Measurements from ENCODE around the gene ARHGAP15.
A peak's percentile ranks its signal among the peaks of the same experiment; 100 is the strongest.

The ARHGAP15 gene

GRCh38 chr2:143601828-143602227 is 472.6 kb downstream of the ARHGAP15 start:
- no peak for TF ChIP-seq CTCF (IDR thresholded peaks at IDR 0.05; ENCODE audit: low read depth, low read length)
- DNase-seq (ENCODE audit: low read depth in 2 of 2): no peak
- no peak overlapping the region for H3K4me3 ChIP-seq (replicated peaks in 1 of 2; ENCODE audit: low read depth in 2 of 2, low read length in 2 of 2)

GRCh38 chr2:143603035-143603655 is 473.9 kb downstream of the ARHGAP15 start:
- TF ChIP-seq CTCF (IDR thresholded peaks at IDR 0.05; ENCODE audit: low read depth, low read length): no peak
- no peak for DNase-seq (ENCODE audit: low read depth in 2 of 2)
- no peak overlapping the region for H3K4me3 ChIP-seq (replicated peaks in 1 of 2; ENCODE audit: low read depth in 2 of 2, low read length in 2 of 2)

GRCh38 chr2:143603846-143604565 is 474.8 kb downstream of the ARHGAP15 start:
- no peak for TF ChIP-seq CTCF (IDR thresholded peaks at IDR 0.05; ENCODE audit: low read depth, low read length)
- no peak overlapping the region for H3K4me3 ChIP-seq (replicated peaks in 1 of 2; ENCODE audit: low read depth in 2 of 2, low read length in 2 of 2)
- DNase-seq (ENCODE audit: low read depth in 2 of 2): peak in 1 of 2 donors; percentile 19

GRCh38 chr2:143604566-143604959 is 475.3 kb downstream of the ARHGAP15 start:
- no peak for TF ChIP-seq CTCF (IDR thresholded peaks at IDR 0.05; ENCODE audit: low read depth, low read length)
- no peak for DNase-seq (ENCODE audit: low read depth in 2 of 2)
- H3K4me3 ChIP-seq (replicated peaks in 1 of 2; ENCODE audit: low read depth in 2 of 2, low read length in 2 of 2): no peak overlapping the region

GRCh38 chr2:143607231-143608062 is 478.2 kb downstream of the ARHGAP15 start:
- TF ChIP-seq CTCF (IDR thresholded peaks at IDR 0.05; ENCODE audit: low read depth, low read length): no peak
- DNase-seq (ENCODE audit: low read depth in 2 of 2): peak in 1 of 2 donors; percentile 12
- H3K4me3 ChIP-seq (replicated peaks in 1 of 2; ENCODE audit: low read depth in 2 of 2, low read length in 2 of 2): no peak overlapping the region

GRCh38 chr2:143608063-143608423 is 478.8 kb downstream of the ARHGAP15 start:
- H3K4me3 ChIP-seq (replicated peaks in 1 of 2; ENCODE audit: low read depth in 2 of 2, low read length in 2 of 2): no peak overlapping the region
- no peak for TF ChIP-seq CTCF (IDR thresholded peaks at IDR 0.05; ENCODE audit: low read depth, low read length)
- DNase-seq (ENCODE audit: low read depth in 2 of 2): no peak

Data from cardiac fibroblast (primary cell).